ENCODE data around the gene SIRT6. TPM values are rescaled to one million over a fixed set of nuclear protein-coding genes. Genes with fewer than 3 reads are reported as not detected.
A peak's percentile ranks its signal among the peaks of the same experiment; 100 is the strongest.
"Not testable (repeated sequence)": the region's sequence is repeated elsewhere in the genome, so short reads cannot be mapped to it uniquely, and the experiment has no call there.

SIRT6 gene
- polyA plus RNA-seq, 1 of the 3 experiments (the other 2 are of a cell fraction): 41.0 TPM

- H4K20me1 ChIP-seq (ENCODE audit: insufficient read depth); H3K27ac ChIP-seq (ENCODE audit: low read depth in 2 of 2, low read length in 1 of 2); H3K9me3 ChIP-seq; DNase-seq; H3K79me2 ChIP-seq (ENCODE audit: insufficient read depth); H2AFZ ChIP-seq (ENCODE audit: low read depth); H3K36me3 ChIP-seq (replicated peaks in 1 of 2; ENCODE audit: control insufficient read depth in 1 of 2, insufficient read depth in 2 of 2, low read length in 1 of 2); H3K9me2 ChIP-seq; H3F3A ChIP-seq (replicated peaks; ENCODE audit: insufficient read depth); H3K27me3 ChIP-seq (ENCODE audit: insufficient read depth); H3K9ac ChIP-seq; H3K4me2 ChIP-seq; POLR2A ChIA-PET; H3K4me3 ChIP-seq (ENCODE audit: low read depth in 2 of 2, low read length in 1 of 2): not testable (repeated sequence)
- H3K4me1 ChIP-seq (ENCODE audit: control insufficient read depth in 1 of 2, insufficient read depth in 2 of 2, low read depth in 1 of 2, low read length in 1 of 2): peaks cover 5 to 11% of the 10 kb centered on the region in 2 experiments; a peak in 2 of 4 replicates
- 100% methylated on average over 7 of the region's 7 CpGs for WGBS (ENCODE audit: low lambda C conversion rate)
- CTCF ChIA-PET: interaction anchor here (4.7 kb wide), 1 partner anchor 11 kb away, joined by 41 read pairs; no protein-coding TSS in a partner anchor
Measured at GRCh38 chr19:4129050-4129449, 53.3 kb downstream of the SIRT6 start.

GRCh38 chr19:4127322-4127721, 55.0 kb downstream of the SIRT6 start:
- H3K36me3 ChIP-seq (replicated peaks in 1 of 2; ENCODE audit: control insufficient read depth in 1 of 2, insufficient read depth in 2 of 2, low read length in 1 of 2); H3K9me3 ChIP-seq; POLR2A ChIA-PET; H3K4me3 ChIP-seq (ENCODE audit: low read depth in 2 of 2, low read length in 1 of 2); H3F3A ChIP-seq (replicated peaks; ENCODE audit: insufficient read depth); DNase-seq; H4K20me1 ChIP-seq (ENCODE audit: insufficient read depth); H3K27ac ChIP-seq (ENCODE audit: low read depth in 2 of 2, low read length in 1 of 2); H3K9me2 ChIP-seq; H3K9ac ChIP-seq; H3K27me3 ChIP-seq (ENCODE audit: insufficient read depth); H3K4me2 ChIP-seq; H2AFZ ChIP-seq (ENCODE audit: low read depth): not testable (repeated sequence)
- CTCF ChIA-PET: interaction anchor here (0.6 to 4.7 kb wide), 2 partner anchors 12 to 274 kb away, joined by 3 to 41 read pairs; no protein-coding TSS in a partner anchor
- Histone ChIP-seq H3K4me1 (ENCODE audit: control insufficient read depth in 1 of 2, insufficient read depth in 2 of 2, low read depth in 1 of 2, low read length in 1 of 2) (peaks cover 11 to 14% of the 10 kb centered on the region in 2 experiments; a peak in 3 of 4 replicates), H3K79me2 (ENCODE audit: insufficient read depth) (peaks cover 14% of the 10 kb centered on the region)
- 88% methylated on average over 3 of the region's 4 CpGs for WGBS (ENCODE audit: low lambda C conversion rate)

GRCh38 chr19:4124638-4125037, 57.7 kb downstream of the SIRT6 start:
- H4K20me1 ChIP-seq (ENCODE audit: insufficient read depth): peaks cover 23% of the 10 kb centered on the region
- H3K9ac ChIP-seq: peak overlapping the region; percentile 90; the same call in 1 of the 2 replicates
- DNase-seq: no peak
- no peaks in the 10 kb centered on the region for H3K9me2 ChIP-seq
- peak overlapping the region in 1 of 2 experiments; percentile 65; a peak in 3 of 4 replicates for H3K4me3 ChIP-seq (ENCODE audit: low read depth in 2 of 2, low read length in 1 of 2)
- H3K36me3 ChIP-seq (replicated peaks in 1 of 2; ENCODE audit: control insufficient read depth in 1 of 2, insufficient read depth in 2 of 2, low read length in 1 of 2): peaks cover 0 to 2% of the 10 kb centered on the region in 2 experiments
- H3K27me3 ChIP-seq (ENCODE audit: insufficient read depth): no peaks in the 10 kb centered on the region
- peak overlapping the region; percentile 96 for H2AFZ ChIP-seq (ENCODE audit: low read depth)
- CTCF ChIA-PET: interaction anchor here (2.1 kb wide), 1 partner anchor 15 kb away, joined by 15 read pairs; no protein-coding TSS in a partner anchor
- H3K4me1 ChIP-seq (ENCODE audit: control insufficient read depth in 1 of 2, insufficient read depth in 2 of 2, low read depth in 1 of 2, low read length in 1 of 2): peaks cover 0 to 14% of the 10 kb centered on the region in 2 experiments; a peak in 2 of 4 replicates
- WGBS (ENCODE audit: low lambda C conversion rate): 70% methylated on average over 8 of the region's 8 CpGs
- peaks cover 34% of the 10 kb centered on the region for H3K79me2 ChIP-seq (ENCODE audit: insufficient read depth)
- POLR2A ChIA-PET: no interaction called here
- H3K27ac ChIP-seq (ENCODE audit: low read depth in 2 of 2, low read length in 1 of 2): peak overlapping the region in 1 of 2 experiments; percentile 76; a peak in 2 of 4 replicates
- H3F3A ChIP-seq (replicated peaks; ENCODE audit: insufficient read depth): peaks cover 4% of the 10 kb centered on the region
- H3K4me2 ChIP-seq: peak overlapping the region; percentile 90
- no peak for TF ChIP-seq FOXJ3 (CRISPR knock-in tag; IDR thresholded peaks at IDR 0.05)
- TF ChIP-seq RFX5 (IDR thresholded peaks at IDR 0.05; ENCODE audit: low read length): no peak
- TF ChIP-seq EZH2phosphoT487 (IDR thresholded peaks at IDR 0.05; ENCODE audit: borderline replicate concordance, low read depth): no peak
- no peak for TF ChIP-seq USF1 (IDR thresholded peaks at IDR 0.05; ENCODE audit: borderline replicate concordance, low read depth)
- TF ChIP-seq JUND (IDR thresholded peaks at IDR 0.05): no peak
- TF ChIP-seq SIN3A (IDR thresholded peaks at IDR 0.05; ENCODE audit: borderline replicate concordance, low read depth, low read length): no peak
- no peak for TF ChIP-seq IRF3 (IDR thresholded peaks at IDR 0.05; ENCODE audit: low read depth, low read length)
- TF ChIP-seq MEF2A (IDR thresholded peaks at IDR 0.05; ENCODE audit: borderline replicate concordance, low read depth): no peak
- no peak for TF ChIP-seq TEAD4 (IDR thresholded peaks at IDR 0.05; ENCODE audit: borderline replicate concordance, insufficient read depth)
- no peak for TF ChIP-seq TAF1 (IDR thresholded peaks at IDR 0.05; ENCODE audit: borderline replicate concordance, low read depth, low read length)
- no peak for TF ChIP-seq USF2 (IDR thresholded peaks at IDR 0.05; ENCODE audit: borderline replicate concordance, low read depth, low read length)
- no peak for TF ChIP-seq FOSL2 (IDR thresholded peaks at IDR 0.05; ENCODE audit: borderline replicate concordance, low read depth)
- TF ChIP-seq PBX3 (IDR thresholded peaks at IDR 0.05): no peak
- no peak for TF ChIP-seq NRF1 (IDR thresholded peaks at IDR 0.05; ENCODE audit: low read depth, low read length)
- no peak for TF ChIP-seq ELF1 (IDR thresholded peaks at IDR 0.05)
- no peak for TF ChIP-seq TCF12 (IDR thresholded peaks at IDR 0.05)
- TF ChIP-seq RAD21 (IDR thresholded peaks at IDR 0.05; ENCODE audit: low read length): no peak
- no peak for TF ChIP-seq CHD2 (IDR thresholded peaks at IDR 0.05; ENCODE audit: low read length, partially characterized antibody)
- no peak for TF ChIP-seq SMC3 (IDR thresholded peaks at IDR 0.05; ENCODE audit: low read depth, low read length)
- H3K9me3 ChIP-seq: no peaks in the 10 kb centered on the region
